NCI-H2029 (cell line): ENCODE measurements around the gene LRMDA.

ENCODE experiments used
- DNase-seq: peaks from one replicate; lab custom pipeline; 2025; lab: John Stamatoyannopoulos, UW

The LRMDA gene

DNA sequence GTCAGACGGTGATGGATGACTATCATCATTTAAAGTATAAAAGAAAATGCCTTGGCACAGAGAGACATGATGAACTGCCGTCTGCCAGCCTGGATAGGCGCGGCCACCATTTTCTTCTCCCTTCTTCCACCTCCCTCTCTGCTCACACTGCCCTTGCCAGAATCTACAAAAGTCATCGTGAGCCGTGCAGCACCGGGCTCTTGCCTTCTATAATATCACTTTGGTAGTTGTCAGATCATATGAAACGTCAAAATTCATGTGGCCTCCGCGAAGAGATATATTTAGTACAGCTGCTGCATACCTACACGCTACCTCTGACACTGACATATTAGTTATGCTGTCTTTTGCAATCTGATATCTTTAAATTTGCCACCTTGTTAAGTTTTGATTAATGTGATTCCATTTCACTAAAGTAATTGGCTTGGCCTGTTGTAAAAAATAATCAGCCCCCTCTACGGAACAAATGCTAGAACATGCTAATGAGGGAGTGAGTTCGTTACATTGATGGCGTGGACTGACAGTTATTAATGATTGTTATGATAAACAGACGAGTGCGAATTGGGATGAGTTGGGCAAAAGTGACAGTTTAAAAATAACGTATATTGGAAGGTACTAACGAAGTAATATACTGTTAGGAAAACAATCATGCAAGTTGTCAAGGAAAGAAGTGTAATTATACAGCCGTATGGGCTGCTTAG lies 214.9 kb downstream of the LRMDA start:
- DNase-seq = no peak

GRCh38 chr10:75646916-75647315 lies 215.5 kb downstream of the LRMDA start:
- DNase-seq = no peak

GRCh38 chr10:75647675-75648074 lies 216.3 kb downstream of the LRMDA start:
- DNase-seq = no peak

DNA sequence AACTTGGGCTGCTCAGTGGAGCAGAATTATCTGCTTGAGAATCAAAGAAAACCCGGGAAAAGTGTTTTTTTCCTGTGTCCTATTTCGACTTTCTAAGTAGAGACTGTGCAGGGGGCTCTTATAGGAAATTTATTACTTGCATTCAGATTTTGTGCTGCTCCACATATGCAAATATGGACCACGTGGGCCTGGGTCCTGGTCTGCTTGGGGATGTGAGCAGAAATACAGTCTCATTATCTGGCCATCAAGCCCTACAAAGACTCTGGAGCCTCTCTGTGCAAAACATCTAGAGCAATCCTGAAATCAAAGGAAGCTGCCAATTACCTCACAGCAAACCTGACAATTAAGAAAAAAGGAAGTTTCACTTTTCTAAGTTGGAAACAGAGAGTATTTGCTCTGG lies 216.9 kb downstream of the LRMDA start:
- DNase-seq = no peak

DNA sequence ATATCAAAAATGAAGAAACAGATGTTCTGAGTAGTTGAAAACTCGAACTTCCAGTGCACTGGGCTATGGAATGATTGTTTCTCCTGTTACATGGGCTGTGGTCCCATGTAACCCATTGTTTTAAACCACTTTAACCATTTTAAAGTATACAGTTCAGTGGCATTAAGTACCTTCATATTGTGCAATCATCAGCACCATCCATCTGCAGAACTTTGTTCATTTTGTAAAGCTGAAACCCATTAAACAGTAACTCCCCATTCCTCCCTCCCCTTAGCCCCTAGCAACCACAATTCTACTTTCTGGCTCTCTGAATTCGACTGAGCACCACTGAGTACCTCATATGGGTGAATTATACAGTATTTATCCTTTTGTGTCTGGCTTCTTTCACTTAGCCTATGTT lies 217.4 kb downstream of the LRMDA start:
- DNase-seq = no peak

DNA sequence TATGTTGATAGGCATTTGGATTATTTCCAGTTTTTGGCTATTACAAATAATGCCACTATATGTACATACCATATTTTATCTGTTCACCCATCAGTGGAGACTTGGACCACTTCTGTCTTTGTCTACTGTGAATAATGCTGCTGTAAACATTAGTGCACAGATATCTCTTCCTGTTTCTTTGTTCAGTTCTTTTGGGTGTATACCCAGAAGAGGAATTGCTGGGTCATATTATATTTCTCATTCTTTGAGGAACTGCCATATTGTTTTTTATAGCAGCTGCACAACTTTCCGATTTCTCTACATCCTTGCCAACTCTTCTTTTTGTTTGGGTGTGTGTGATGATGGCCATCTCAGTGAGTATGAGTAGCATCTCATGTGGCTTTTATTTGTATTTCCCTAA lies 218.0 kb downstream of the LRMDA start:
- DNase-seq = no peak

DNA sequence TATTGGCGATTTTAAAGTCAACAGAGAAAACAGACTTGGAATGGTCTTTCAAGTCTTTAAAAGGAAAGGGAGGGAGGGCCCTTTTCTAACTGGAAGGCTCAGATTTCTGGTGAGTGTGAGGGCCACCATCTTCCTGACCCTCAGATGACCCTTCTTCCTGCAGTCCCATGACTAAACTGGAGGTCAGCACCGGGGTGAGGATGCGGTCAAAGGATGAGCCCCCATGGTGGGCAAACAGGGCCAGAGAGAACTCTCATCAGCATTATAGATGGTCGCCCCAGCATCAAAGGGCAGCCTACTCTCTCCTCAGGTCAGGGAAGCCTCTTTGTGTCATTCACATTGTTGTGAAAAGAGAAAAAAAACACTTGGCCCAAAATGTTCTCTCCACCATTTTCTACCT lies 219.2 kb downstream of the LRMDA start:
- no peak for DNase-seq

DNA sequence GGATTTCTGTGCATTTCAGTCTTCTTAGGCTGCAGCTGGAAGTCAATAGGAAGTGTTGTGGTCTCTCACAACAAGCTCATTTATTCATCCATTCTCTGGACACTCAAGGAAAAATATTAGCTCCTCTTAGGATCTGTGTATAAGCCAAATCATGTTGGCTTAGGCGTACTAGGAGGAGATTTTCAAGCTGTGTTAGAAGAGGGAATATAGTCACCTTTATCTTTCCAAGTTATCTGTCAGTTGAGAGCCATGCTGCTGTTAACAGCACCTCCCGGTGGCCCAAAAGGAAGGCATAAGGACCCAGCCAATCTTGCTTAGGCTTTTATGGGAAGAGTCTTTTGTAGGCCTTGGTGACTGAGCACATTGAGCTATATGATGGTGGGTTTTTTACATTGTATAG lies 220.0 kb downstream of the LRMDA start:
- DNase-seq = no peak

GRCh38 chr10:75652146-75652740 lies 220.8 kb downstream of the LRMDA start:
- no peak for DNase-seq

GRCh38 chr10:75653761-75654160 lies 222.3 kb downstream of the LRMDA start:
- no peak for DNase-seq

GRCh38 chr10:75654171-75654771 lies 222.8 kb downstream of the LRMDA start:
- DNase-seq = no peak

GRCh38 chr10:75654772-75655171 lies 223.3 kb downstream of the LRMDA start:
- DNase-seq = no peak

GRCh38 chr10:75655791-75656451 lies 224.5 kb downstream of the LRMDA start:
- no peak for DNase-seq

DNA sequence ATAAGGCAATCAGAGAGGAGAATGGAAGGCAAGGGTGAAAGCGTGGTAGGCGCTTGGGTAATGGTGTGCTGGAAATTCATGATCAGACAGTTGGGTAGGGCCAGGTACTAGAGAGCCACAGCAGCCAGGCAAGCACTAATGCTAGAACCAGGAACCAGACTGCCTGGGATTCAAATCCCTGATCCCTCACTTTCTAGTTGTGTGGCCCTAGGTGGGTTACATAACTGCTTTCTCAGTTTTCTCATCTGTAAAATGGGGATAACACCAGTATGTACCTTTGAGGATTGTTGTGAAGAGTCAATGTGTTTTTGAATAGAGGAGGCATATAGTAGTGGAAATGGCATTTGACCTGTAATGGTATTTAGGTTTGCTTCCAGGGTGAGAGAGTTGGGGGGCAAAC lies 225.9 kb downstream of the LRMDA start:
- DNase-seq = no peak

- no peak for DNase-seq
Observed at GRCh38 chr10:75658036-75658435, 226.6 kb downstream of the LRMDA start.

DNA sequence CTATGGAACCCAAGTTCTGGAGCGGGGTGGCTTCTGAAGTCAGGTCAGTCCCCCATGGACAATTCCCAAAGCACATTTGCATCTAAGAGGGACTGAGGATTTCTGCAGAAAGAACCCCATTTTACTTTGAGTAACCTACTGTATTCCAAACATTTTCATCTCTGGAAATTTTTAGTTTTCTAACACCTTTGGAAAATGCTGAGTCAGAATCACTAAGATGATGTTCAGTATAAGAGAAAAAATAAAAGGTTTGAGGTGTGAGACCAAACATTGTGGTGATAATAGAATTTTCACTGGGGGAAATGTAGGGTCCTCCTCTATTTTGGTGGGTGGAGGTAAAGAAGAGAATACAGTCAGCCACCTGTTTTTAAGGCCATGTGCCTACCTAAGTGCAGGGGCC lies 227.1 kb downstream of the LRMDA start:
- DNase-seq = no peak

- no peak for DNase-seq
Observed at GRCh38 chr10:75658915-75659314, 227.5 kb downstream of the LRMDA start.

- no peak for DNase-seq
Observed at GRCh38 chr10:75660823-75661222, 229.4 kb downstream of the LRMDA start.

GRCh38 chr10:75662715-75663114 lies 231.3 kb downstream of the LRMDA start:
- no peak for DNase-seq

DNA sequence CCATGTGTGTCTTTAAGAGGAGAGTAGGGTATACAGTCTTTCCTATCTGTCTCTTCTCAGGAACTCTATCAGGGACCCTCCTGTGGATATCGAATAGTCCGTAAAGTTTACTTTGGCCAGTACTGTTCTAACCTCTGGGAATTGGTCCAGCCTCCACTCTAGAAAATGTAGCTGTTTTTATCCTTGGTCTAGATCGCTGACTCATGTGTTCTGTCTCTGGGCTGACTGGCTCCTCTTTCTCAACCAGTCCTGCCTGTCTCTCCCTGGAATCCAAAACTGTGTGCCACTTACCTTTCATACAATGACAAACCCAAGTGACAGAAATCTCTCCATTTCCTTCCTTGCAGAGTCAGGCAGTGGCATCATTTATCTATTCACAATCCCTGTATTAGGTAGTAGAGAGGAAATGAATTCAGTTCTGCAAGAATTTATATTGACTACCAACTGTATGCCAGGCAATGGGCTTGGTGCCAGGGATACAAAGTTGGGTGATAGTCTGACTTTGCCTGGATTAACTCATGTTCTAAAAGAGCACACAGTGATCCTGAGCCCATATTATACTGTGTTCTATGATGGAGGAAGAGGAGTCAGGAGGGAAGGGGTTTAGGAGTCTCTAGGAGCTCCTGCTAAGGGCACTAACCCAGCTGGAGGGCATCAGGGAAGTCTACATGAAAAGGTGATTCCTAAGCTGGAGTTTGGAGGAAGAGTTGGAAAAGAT lies 232.7 kb downstream of the LRMDA start:
- DNase-seq = no peak

DNA sequence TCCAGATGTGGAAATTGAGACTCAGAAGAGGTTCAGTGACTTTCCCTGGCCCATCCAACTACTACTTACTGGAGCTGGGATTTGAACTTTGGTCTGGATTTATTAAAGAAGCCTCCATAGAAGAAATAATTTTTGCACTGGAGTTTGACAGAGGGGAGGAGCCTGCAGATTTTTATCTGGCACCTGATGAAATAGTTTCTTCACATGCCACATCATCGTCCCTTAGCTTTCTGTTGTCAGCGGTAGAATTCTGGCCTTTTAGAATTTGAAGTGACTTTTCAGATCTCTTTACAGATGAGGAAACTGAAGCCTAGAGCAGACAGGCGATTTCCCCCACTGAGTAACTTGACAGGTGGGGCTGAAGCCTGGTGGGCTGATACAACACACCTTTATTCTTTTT lies 233.5 kb downstream of the LRMDA start:
- no peak for DNase-seq

- no peak for DNase-seq
Observed at GRCh38 chr10:75665707-75666106, 234.3 kb downstream of the LRMDA start.
